H9 (cell line): ENCODE data around the gene AATF. TPM values are rescaled to one million over a fixed set of nuclear protein-coding genes. Genes with fewer than 3 reads are reported as not detected.

Experiments
- DNase-seq: peaks from one replicate; pipeline ENCODE4 v3.0.0-alpha.2; 2017
- H2AFZ ChIP-seq: one replicate; pipeline ENCODE4 v1.6.1; 2013; ENCODE audit warnings: mild to moderate bottlenecking, low read length, control low read depth, moderate library complexity
- H2AK5ac ChIP-seq: 2 replicates; pipeline ENCODE4 v1.6.1; 2013; ENCODE audit warnings: low read length, control low read depth, mixed read lengths; ENCODE audit not compliant: insufficient read length
- H2BK120ac ChIP-seq: one replicate; pipeline ENCODE4 v1.6.1; 2013; ENCODE audit warnings: low read depth, mild to moderate bottlenecking, low read length, control low read depth, inconsistent platforms; ENCODE audit not compliant: poor library complexity, severe bottlenecking
- H2BK12ac ChIP-seq: 2 replicates; pipeline ENCODE4 v1.6.1; 2013; ENCODE audit warnings: low read length, control low read depth, mixed read lengths, low read depth; ENCODE audit not compliant: insufficient read length
- H2BK15ac ChIP-seq: 2 replicates; pipeline ENCODE4 v1.6.1; 2013; ENCODE audit warnings: low read depth, low read length, control low read depth
- H2BK20ac ChIP-seq: one replicate; pipeline ENCODE4 v1.6.1; 2013; ENCODE audit warnings: low read depth, mild to moderate bottlenecking, low read length, control low read depth, inconsistent platforms; ENCODE audit not compliant: poor library complexity, severe bottlenecking
- H2BK5ac ChIP-seq: 2 replicates; pipeline ENCODE4 v1.6.1; 2013; ENCODE audit warnings: low read length, control low read depth, mixed read lengths; ENCODE audit not compliant: insufficient read length
- H3K14ac ChIP-seq: 2 replicates; pipeline ENCODE4 v1.6.1; 2013; ENCODE audit warnings: low read length, control low read depth; ENCODE audit not compliant: insufficient read depth
- H3K18ac ChIP-seq: 2 replicates; pipeline ENCODE4 v1.6.1; 2013; ENCODE audit warnings: low read depth, mild to moderate bottlenecking, mixed read lengths, low read length, control low read depth; ENCODE audit not compliant: insufficient read length
- H3K23ac ChIP-seq: 2 replicates; pipeline ENCODE4 v1.6.1; 2013; ENCODE audit warnings: low read length, control low read depth, mixed read lengths, low read depth; ENCODE audit not compliant: insufficient read length
- H3K23me2 ChIP-seq: 2 replicates; pipeline ENCODE4 v1.6.1; 2013; ENCODE audit warnings: low read depth, mild to moderate bottlenecking, mixed read lengths, low read length, control low read depth; ENCODE audit not compliant: insufficient read length, poor library complexity, severe bottlenecking
- H3K27ac ChIP-seq: 2 replicates; pipeline ENCODE4 v1.5.1; 2013; ENCODE audit warnings: low read length, control low read depth, mixed read lengths, low read depth; ENCODE audit not compliant: insufficient read length
- H3K27me3 ChIP-seq: 2 replicates; pipeline ENCODE4 v1.6.1; 2013; ENCODE audit warnings: low read length, control low read depth, inconsistent platforms; ENCODE audit not compliant: insufficient read depth
- H3K4ac ChIP-seq: 2 replicates; pipeline ENCODE4 v1.6.1; 2013; ENCODE audit warnings: low read depth, mild to moderate bottlenecking, control low read depth, inconsistent platforms, low read length, moderate library complexity
- H3K4me1 ChIP-seq: 2 replicates; pipeline ENCODE4 v1.6.1; 2013; ENCODE audit warnings: low read length, control low read depth, inconsistent platforms; ENCODE audit not compliant: insufficient read depth
- H3K4me2 ChIP-seq: 2 replicates; pipeline ENCODE4 v1.6.1; 2013; ENCODE audit warnings: low read length, control low read depth, mixed read lengths; ENCODE audit not compliant: insufficient read length, insufficient read depth
- H3K56ac ChIP-seq: 2 replicates; pipeline ENCODE4 v1.6.1; 2013; ENCODE audit warnings: low read depth, mild to moderate bottlenecking, mixed read lengths, low read length, control low read depth; ENCODE audit not compliant: insufficient read length
- H3K79me1 ChIP-seq: 2 replicates; pipeline ENCODE4 v1.6.1; 2013; ENCODE audit warnings: low read depth, mild to moderate bottlenecking, moderate library complexity, low read length, control low read depth, inconsistent platforms; ENCODE audit not compliant: insufficient read depth, poor library complexity, severe bottlenecking
- H3K79me2 ChIP-seq: 2 replicates; pipeline ENCODE4 v1.6.1; 2013; ENCODE audit warnings: low read length, control low read depth, inconsistent platforms; ENCODE audit not compliant: insufficient read depth
- H3K9ac ChIP-seq: 2 replicates; pipeline ENCODE4 v1.6.1; 2013; ENCODE audit warnings: low read length, control low read depth, mixed read lengths; ENCODE audit not compliant: insufficient read length; ENCODE audit errors: extremely low read depth
- H3K9me3 ChIP-seq: one replicate; pipeline ENCODE4 v1.6.1; 2013; ENCODE audit warnings: low read depth, low read length, inconsistent platforms; ENCODE audit not compliant: control insufficient read depth
- H3T11ph ChIP-seq: one replicate; pipeline ENCODE4 v1.6.1; 2013; ENCODE audit warnings: mild to moderate bottlenecking, low read length, control low read depth, inconsistent platforms
- H4K20me1 ChIP-seq: one replicate; pipeline ENCODE4 v1.6.1; 2013; ENCODE audit not compliant: control insufficient read depth, insufficient read length, insufficient read depth
- H4K5ac ChIP-seq: 2 replicates; pipeline ENCODE4 v1.6.1; 2013; ENCODE audit warnings: low read depth, mild to moderate bottlenecking, mixed read lengths, low read length, control low read depth; ENCODE audit not compliant: insufficient read length
- H4K8ac ChIP-seq: replicated peaks from 2 replicates; pipeline ENCODE4 v1.6.1; 2013; ENCODE audit warnings: low read length, control low read depth, mixed read lengths, low read depth; ENCODE audit not compliant: insufficient read length
- H4K91ac ChIP-seq: 2 replicates; pipeline ENCODE4 v1.6.1; 2013; ENCODE audit warnings: low read depth, mild to moderate bottlenecking, moderate library complexity, mixed read lengths, low read length, control low read depth; ENCODE audit not compliant: insufficient read length
- H3K27ac Mint-ChIP-seq, 3 experiments: 2 replicates in 2 of 3; 3 replicates in 1 of 3; pipeline ENCODE4 v1.8.0; 2020 to 2021; ENCODE audit warnings: mixed read lengths in 3 of 3, mild to moderate bottlenecking in 1 of 3, moderate library complexity in 1 of 3
- H3K27me3 Mint-ChIP-seq: 2 replicates; pipeline ENCODE4 v1.8.0; 2021; ENCODE audit warnings: low read depth, mild to moderate bottlenecking, moderate library complexity, mixed read lengths
- H3K36me3 Mint-ChIP-seq, 3 experiments: 2 replicates in 2 of 3; 3 replicates in 1 of 3; pipeline ENCODE4 v1.8.0; 2020 to 2021; ENCODE audit warnings: low read depth in 3 of 3, mixed read lengths in 3 of 3; ENCODE audit not compliant: insufficient read depth in 1 of 3
- H3K4me1 Mint-ChIP-seq, 2 experiments: 2 replicates each; pipeline ENCODE4 v1.8.0; 2020; ENCODE audit warnings: mixed read lengths in 2 of 2
- H3K4me3 Mint-ChIP-seq, 2 experiments: 2 replicates in 1 of 2; 3 replicates in 1 of 2; pipeline ENCODE4 v1.8.0; 2020 to 2021; ENCODE audit warnings: mild to moderate bottlenecking in 2 of 2, mixed read lengths in 2 of 2, moderate library complexity in 1 of 2
- H3K9me3 Mint-ChIP-seq, 2 experiments: 2 replicates in 1 of 2; 3 replicates in 1 of 2; pipeline ENCODE4 v1.8.0; 2020; ENCODE audit warnings: mild to moderate bottlenecking in 2 of 2, mixed read lengths in 2 of 2, moderate library complexity in 1 of 2
- total RNA-seq: library from RNA; stranded (reverse); gene quantifications from 2 replicates; pipeline ENCODE4 v1.2.1, GENCODE V29; 2021
- TF ChIP-seq, protein P1 (sequence below): fragments of 200-600 bp; sonication (generic); conservative IDR thresholded peaks from 3 replicates; pipeline ENCODE4 v1.8.0; 2021; ENCODE audit warnings: antibody characterized with exemption, mild to moderate bottlenecking

AATF gene
- total RNA-seq, 1 experiment from 2014 or later = 69.6 TPM

GRCh38 chr17:37041932-37042331, 93.2 kb downstream of the AATF start:
- Histone ChIP-seq H2BK15ac (no peak overlapping the region), H4K5ac (no peak overlapping the region), H3K18ac (no peak overlapping the region), H3K79me2 (no peaks in the 10 kb centered on the region), H3K23ac (no peak overlapping the region), H2BK12ac (no peak overlapping the region), H4K8ac (no peak overlapping the region), H3K9me3 (no peaks in the 10 kb centered on the region), H3K4me2 (no peak overlapping the region), H4K20me1 (peaks cover 3% of the 10 kb centered on the region), H2AK5ac (no peak overlapping the region), H3T11ph (no peak overlapping the region), H3K4me1 (peaks cover 12% of the 10 kb centered on the region; the same call in 1 of the 2 replicates), H3K4ac (no peak overlapping the region), H3K79me1 (no peaks in the 10 kb centered on the region), H4K91ac (no peak overlapping the region), H2AFZ (no peak overlapping the region), H3K27ac (no peak overlapping the region), H3K14ac (no peak overlapping the region), H2BK5ac (no peak overlapping the region), H2BK20ac (no peak overlapping the region), H3K23me2 (no peaks in the 10 kb centered on the region), H3K9ac (no peak overlapping the region), H3K56ac (no peak overlapping the region), H2BK120ac (no peak overlapping the region), H3K27me3 (no peaks in the 10 kb centered on the region)
- Mint-ChIP-seq H3K9me3 (no peaks in the 10 kb centered on the region), H3K4me3 (no peak overlapping the region), H3K27ac (no peak overlapping the region), H3K27me3 (no peaks in the 10 kb centered on the region), H3K36me3 (peaks cover 3 to 14% (median 4%) of the 10 kb centered on the region in 3 experiments; a peak in 6 of 7 replicates), H3K4me1 (peaks cover 30 to 33% of the 10 kb centered on the region in 2 experiments)
- TF ChIP-seq, protein P1, sequence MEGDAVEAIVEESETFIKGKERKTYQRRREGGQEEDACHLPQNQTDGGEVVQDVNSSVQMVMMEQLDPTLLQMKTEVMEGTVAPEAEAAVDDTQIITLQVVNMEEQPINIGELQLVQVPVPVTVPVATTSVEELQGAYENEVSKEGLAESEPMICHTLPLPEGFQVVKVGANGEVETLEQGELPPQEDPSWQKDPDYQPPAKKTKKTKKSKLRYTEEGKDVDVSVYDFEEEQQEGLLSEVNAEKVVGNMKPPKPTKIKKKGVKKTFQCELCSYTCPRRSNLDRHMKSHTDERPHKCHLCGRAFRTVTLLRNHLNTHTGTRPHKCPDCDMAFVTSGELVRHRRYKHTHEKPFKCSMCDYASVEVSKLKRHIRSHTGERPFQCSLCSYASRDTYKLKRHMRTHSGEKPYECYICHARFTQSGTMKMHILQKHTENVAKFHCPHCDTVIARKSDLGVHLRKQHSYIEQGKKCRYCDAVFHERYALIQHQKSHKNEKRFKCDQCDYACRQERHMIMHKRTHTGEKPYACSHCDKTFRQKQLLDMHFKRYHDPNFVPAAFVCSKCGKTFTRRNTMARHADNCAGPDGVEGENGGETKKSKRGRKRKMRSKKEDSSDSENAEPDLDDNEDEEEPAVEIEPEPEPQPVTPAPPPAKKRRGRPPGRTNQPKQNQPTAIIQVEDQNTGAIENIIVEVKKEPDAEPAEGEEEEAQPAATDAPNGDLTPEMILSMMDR = no peak
- no peak for DNase-seq
